ENCODE data around the gene DNAAF3.

Gene DNAAF3

GRCh38 chr19:55173186-55173713 lies 6.8 kb upstream of the DNAAF3 start (continued):
- TF ChIP-seq ZNF426 (tag by site-specific recombination; IDR thresholded peaks at IDR 0.05) (no peak), ELK4 (IDR thresholded peaks at IDR 0.05; ENCODE audit: borderline replicate concordance, low read depth, low read length) (no peak), GFI1B (tag by site-specific recombination; IDR thresholded peaks at IDR 0.05) (no peak), ZNF701 (tag by site-specific recombination; IDR thresholded peaks at IDR 0.05) (no peak), HOXC10 (CRISPR knock-in tag; IDR thresholded peaks at IDR 0.05) (0 out of 2 replicates have a peak, but pooled peaks have one; percentile 46), ZNF776 (tag by site-specific recombination; IDR thresholded peaks at IDR 0.05; ENCODE audit: borderline replicate concordance) (no peak), ZNF704 (tag by site-specific recombination; IDR thresholded peaks at IDR 0.05) (no peak), ZNF560 (tag by site-specific recombination; IDR thresholded peaks at IDR 0.05; ENCODE audit: borderline replicate concordance) (no peak), ZNF280C (tag by site-specific recombination; IDR thresholded peaks at IDR 0.05) (no peak), ZNF513 (tag by site-specific recombination; IDR thresholded peaks at IDR 0.05) (0 out of 2 replicates have a peak, but pooled peaks have one; percentile 40), ZNF280D (tag by site-specific recombination; IDR thresholded peaks at IDR 0.05) (no peak), ZNF629 (tag by site-specific recombination; IDR thresholded peaks at IDR 0.05) (no peak), ZNF148 (tag by site-specific recombination; IDR thresholded peaks at IDR 0.05; ENCODE audit: borderline replicate concordance) (no peak), AEBP2 (tag by site-specific recombination; IDR thresholded peaks at IDR 0.05; ENCODE audit: borderline replicate concordance) (no peak), ZBTB10 (tag by site-specific recombination; IDR thresholded peaks at IDR 0.05) (no peak)

Data from HEK293 (cell line).